ENCODE results near the gene PPP1CC.

Gene PPP1CC

GRCh38 chr12:110780448-110780847, 37.8 kb upstream of the PPP1CC start:
- Histone ChIP-seq H3K27ac (no peak overlapping the region), H3K4me3 (no peak overlapping the region)
- no peak for DNase-seq (ENCODE audit: low spot score)
- TF ChIP-seq CTCF (IDR thresholded peaks at IDR 0.05): no peak

GRCh38 chr12:110778833-110779577, 36.3 kb upstream of the PPP1CC start:
- no peak for TF ChIP-seq CTCF (IDR thresholded peaks at IDR 0.05)
- H3K4me3 ChIP-seq: no peak overlapping the region
- no peak overlapping the region for H3K27ac ChIP-seq
- no peak for DNase-seq (ENCODE audit: low spot score)

GRCh38 chr12:110776410-110776809, 33.7 kb upstream of the PPP1CC start:
- H3K4me3 ChIP-seq: no peak overlapping the region
- TF ChIP-seq CTCF (IDR thresholded peaks at IDR 0.05): no peak
- H3K27ac ChIP-seq: no peak overlapping the region
- no peak for DNase-seq (ENCODE audit: low spot score)

- Histone ChIP-seq H3K4me3 (no peak overlapping the region), H3K27ac (no peak overlapping the region)
- TF ChIP-seq CTCF (IDR thresholded peaks at IDR 0.05): no peak
- no peak for DNase-seq (ENCODE audit: low spot score)
Observed at GRCh38 chr12:110775997-110776396, 33.3 kb upstream of the PPP1CC start.

- H3K27ac ChIP-seq: no peak overlapping the region
- no peak overlapping the region for H3K4me3 ChIP-seq
- no peak for TF ChIP-seq CTCF (IDR thresholded peaks at IDR 0.05)
- no peak for DNase-seq (ENCODE audit: low spot score)
Observed at GRCh38 chr12:110774824-110775223, 32.1 kb upstream of the PPP1CC start.

GRCh38 chr12:110768960-110769359, 26.3 kb upstream of the PPP1CC start:
- Histone ChIP-seq H3K4me3 (no peak overlapping the region), H3K27ac (no peak overlapping the region)
- no peak for DNase-seq (ENCODE audit: low spot score)
- no peak for TF ChIP-seq CTCF (IDR thresholded peaks at IDR 0.05)

GRCh38 chr12:110767863-110768262, 25.2 kb upstream of the PPP1CC start:
- TF ChIP-seq CTCF (IDR thresholded peaks at IDR 0.05): no peak
- DNase-seq (ENCODE audit: low spot score): no peak
- no peak overlapping the region for H3K27ac ChIP-seq
- H3K4me3 ChIP-seq: no peak overlapping the region

Measured in coronary artery (tissue), 2 donors.